ENCODE measurements around the gene ATF7IP2.
"Not testable (repeated sequence)": the region's sequence is repeated elsewhere in the genome, so short reads cannot be mapped to it uniquely, and the experiment has no call there.

The ATF7IP2 gene

GRCh38 chr16:10452208-10453158 is 66.6 kb downstream of the ATF7IP2 start:
- not testable (repeated sequence) for DNase-seq (ENCODE audit: low spot score)

- DNase-seq (ENCODE audit: low spot score), result no peak
Observed at GRCh38 chr16:10453159-10453510, 67.3 kb downstream of the ATF7IP2 start.

- no peak for DNase-seq (ENCODE audit: low spot score)
Observed at GRCh38 chr16:10465821-10466220, 80.0 kb downstream of the ATF7IP2 start.

- DNase-seq (ENCODE audit: low spot score), result no peak
Observed at GRCh38 chr16:10466313-10466712, 80.5 kb downstream of the ATF7IP2 start.

- peak; percentile 22 for DNase-seq (ENCODE audit: low spot score)
Observed at GRCh38 chr16:10466861-10467260, 81.0 kb downstream of the ATF7IP2 start.

GRCh38 chr16:10476636-10477035 is 90.8 kb downstream of the ATF7IP2 start:
- not testable (repeated sequence) for DNase-seq (ENCODE audit: low spot score)

GRCh38 chr16:10480151-10480550 is 94.3 kb downstream of the ATF7IP2 start:
- no peak for DNase-seq (ENCODE audit: low spot score)

GRCh38 chr16:10485159-10485558 is 99.3 kb downstream of the ATF7IP2 start:
- DNase-seq (ENCODE audit: low spot score), result no peak

- DNase-seq (ENCODE audit: low spot score), result no peak
Observed at GRCh38 chr16:10485698-10486382, 100.0 kb downstream of the ATF7IP2 start.

- no peak for DNase-seq (ENCODE audit: low spot score)
Observed at GRCh38 chr16:10490141-10490540, 104.3 kb downstream of the ATF7IP2 start.

- no peak for DNase-seq (ENCODE audit: low spot score)
Observed at GRCh38 chr16:10493276-10493675, 107.4 kb downstream of the ATF7IP2 start.

GRCh38 chr16:10494343-10495030 is 108.6 kb downstream of the ATF7IP2 start:
- no peak for DNase-seq (ENCODE audit: low spot score)

- DNase-seq (ENCODE audit: low spot score), result no peak
Observed at GRCh38 chr16:10495031-10495345, 109.1 kb downstream of the ATF7IP2 start.

- no peak for DNase-seq (ENCODE audit: low spot score)
Observed at GRCh38 chr16:10497132-10498101, 111.6 kb downstream of the ATF7IP2 start.

- DNase-seq (ENCODE audit: low spot score), result no peak
Observed at GRCh38 chr16:10500582-10500981, 114.7 kb downstream of the ATF7IP2 start.

- DNase-seq (ENCODE audit: low spot score), result no peak
Observed at GRCh38 chr16:10501016-10501607, 115.3 kb downstream of the ATF7IP2 start.

- no peak for DNase-seq (ENCODE audit: low spot score)
Observed at GRCh38 chr16:10502776-10503175, 116.9 kb downstream of the ATF7IP2 start.

GRCh38 chr16:10504404-10504885 is 118.6 kb downstream of the ATF7IP2 start:
- no peak for DNase-seq (ENCODE audit: low spot score)

GRCh38 chr16:10505286-10505685 is 119.4 kb downstream of the ATF7IP2 start:
- not testable (repeated sequence) for DNase-seq (ENCODE audit: low spot score)

- peak; percentile 78 for DNase-seq (ENCODE audit: low spot score)
Observed at GRCh38 chr16:10509534-10510025, 123.7 kb downstream of the ATF7IP2 start.

- no peak for DNase-seq (ENCODE audit: low spot score)
Observed at GRCh38 chr16:10510279-10510678, 124.4 kb downstream of the ATF7IP2 start.
